Measurements from ENCODE around the gene PAFAH1B2. TPM values are rescaled to one million over a fixed set of nuclear protein-coding genes. Genes with fewer than 3 reads are reported as not detected.
"Not testable (repeated sequence)": the region's sequence is repeated elsewhere in the genome, so short reads cannot be mapped to it uniquely, and the experiment has no call there.

The PAFAH1B2 gene
- total RNA-seq, 1 experiment from 2014 or later, result 161 TPM

GRCh38 chr11:117199053-117199915, 55.2 kb downstream of the PAFAH1B2 start, which contains the start of gene TAGLN:
TAGLN (plus strand) TSS chr11:117199370; CDS start chr11:117203014, 3,644 bp downstream.
- peak; percentile 29 for DNase-seq (ENCODE audit: low spot score)
- in situ Hi-C loops (cut with HindIII; ENCODE audit: low sequenced_read_pairs), result no loop called here

GRCh38 chr11:117199916-117200812, 56.1 kb downstream of the PAFAH1B2 start:
- in situ Hi-C loops (cut with HindIII; ENCODE audit: low sequenced_read_pairs), result no loop called here
- no peak for DNase-seq (ENCODE audit: low spot score)

GRCh38 chr11:117200813-117201657, 56.9 kb downstream of the PAFAH1B2 start:
- in situ Hi-C loops (cut with HindIII; ENCODE audit: low sequenced_read_pairs), result no loop called here
- DNase-seq (ENCODE audit: low spot score), result no peak

GRCh38 chr11:117201658-117202305, 57.7 kb downstream of the PAFAH1B2 start:
- in situ Hi-C loops (cut with HindIII; ENCODE audit: low sequenced_read_pairs), result no loop called here

GRCh38 chr11:117202386-117203068, 58.4 kb downstream of the PAFAH1B2 start:
- in situ Hi-C loops (cut with HindIII; ENCODE audit: low sequenced_read_pairs), result no loop called here
- DNase-seq (ENCODE audit: low spot score), result no peak

More at GRCh38 chr11:117201658-117202305, 57.7 kb downstream of the PAFAH1B2 start:
- DNase-seq (ENCODE audit: low spot score), result no peak

- in situ Hi-C loops (cut with HindIII; ENCODE audit: low sequenced_read_pairs), result no loop called here
- no peak for DNase-seq (ENCODE audit: low spot score)
Measured at GRCh38 chr11:117203069-117203407, 59.0 kb downstream of the PAFAH1B2 start.

- DNase-seq (ENCODE audit: low spot score), result no peak
- in situ Hi-C loops (cut with HindIII; ENCODE audit: low sequenced_read_pairs), result no loop called here
Measured at GRCh38 chr11:117204283-117205080, 60.4 kb downstream of the PAFAH1B2 start.

GRCh38 chr11:117205211-117205818, 61.2 kb downstream of the PAFAH1B2 start:
- in situ Hi-C loops (cut with HindIII; ENCODE audit: low sequenced_read_pairs), result no loop called here
- DNase-seq (ENCODE audit: low spot score), result no peak

- in situ Hi-C loops (cut with HindIII; ENCODE audit: low sequenced_read_pairs); DNase-seq (ENCODE audit: low spot score): not testable (repeated sequence)
Measured at GRCh38 chr11:117206111-117206510, 62.0 kb downstream of the PAFAH1B2 start.

- in situ Hi-C loops (cut with HindIII; ENCODE audit: low sequenced_read_pairs), result not testable (repeated sequence)
Measured at GRCh38 chr11:117206859-117207258, 62.8 kb downstream of the PAFAH1B2 start.

GRCh38 chr11:117207481-117207880, 63.4 kb downstream of the PAFAH1B2 start:
- DNase-seq (ENCODE audit: low spot score); in situ Hi-C loops (cut with HindIII; ENCODE audit: low sequenced_read_pairs): not testable (repeated sequence)

More at GRCh38 chr11:117206859-117207258, 62.8 kb downstream of the PAFAH1B2 start:
- not testable (repeated sequence) for DNase-seq (ENCODE audit: low spot score)

GRCh38 chr11:117208710-117209109, 64.6 kb downstream of the PAFAH1B2 start:
- DNase-seq (ENCODE audit: low spot score); in situ Hi-C loops (cut with HindIII; ENCODE audit: low sequenced_read_pairs): not testable (repeated sequence)

- DNase-seq (ENCODE audit: low spot score); in situ Hi-C loops (cut with HindIII; ENCODE audit: low sequenced_read_pairs): not testable (repeated sequence)
Measured at GRCh38 chr11:117209351-117210125, 65.5 kb downstream of the PAFAH1B2 start.

GRCh38 chr11:117210620-117211019, 66.5 kb downstream of the PAFAH1B2 start:
- no peak for DNase-seq (ENCODE audit: low spot score)
- in situ Hi-C loops (cut with HindIII; ENCODE audit: low sequenced_read_pairs), result no loop called here

- in situ Hi-C loops (cut with HindIII; ENCODE audit: low sequenced_read_pairs), result no loop called here
- DNase-seq (ENCODE audit: low spot score), result no peak
Measured at GRCh38 chr11:117212697-117213355, 68.7 kb downstream of the PAFAH1B2 start.

All from G401 (cell line).